Cardiac muscle cell (in vitro differentiated cells and primary cell): ENCODE data around the gene NTRK3. TPM values are rescaled to one million over a fixed set of nuclear protein-coding genes. Genes with fewer than 3 reads are reported as not detected.

ENCODE experiments used
- DNase-seq, 2 donors: peaks; one replicate each; pipeline versions ENCODE4 v3.0.0 to v3.0.0-alpha.2; 2010 to 2017; ENCODE audit warnings: low read depth in 1 of 2, low spot score in 1 of 2
- H3K27ac ChIP-seq: fragments of 200-600 bp; sonication (generic); 2 replicates; pipeline ENCODE4 v1.5.1; 2016
- H3K27me3 ChIP-seq: fragments of 200-600 bp; sonication (generic); 2 replicates; pipeline ENCODE4 v1.6.0; 2016; ENCODE audit warnings: control low read depth
- H3K36me3 ChIP-seq: fragments of 200-600 bp; sonication (generic); 2 replicates; pipeline ENCODE4 v1.5.1; 2016; ENCODE audit warnings: control low read depth
- H3K4me1 ChIP-seq: fragments of 200-600 bp; sonication (generic); 2 replicates; pipeline ENCODE4 v1.8.1; 2017; ENCODE audit warnings: low read depth, mild to moderate bottlenecking, mixed run types
- H3K4me3 ChIP-seq: fragments of 200-600 bp; sonication (generic); 2 replicates; pipeline ENCODE4 v1.5.1; 2016; ENCODE audit warnings: mild to moderate bottlenecking
- H3K9me3 ChIP-seq: fragments of 200-600 bp; sonication (generic); 2 replicates; pipeline ENCODE4 v1.5.1; 2017; ENCODE audit warnings: low read depth, mild to moderate bottlenecking, control low read depth
- polyA plus RNA-seq: library from polyadenylated mRNA; unstranded; fragments of >200 nt; fragmentation: Nextera tagmentation; extraction: Ambion mirVana; gene quantifications from 2 replicates; pipeline ENCODE4 v1.2.1, GENCODE V29; 2016
- total RNA-seq: library from RNA; depleted of rRNA; stranded (reverse); fragments of >200 nt; gene quantifications from 2 replicates; pipeline ENCODE4 v1.2.3, GENCODE V29; 2016
- TF ChIP-seq, protein P1 (sequence below): IDR thresholded peaks from 2 replicates; pipeline ENCODE4 v1.5.1; 2012; ENCODE audit warnings: low read depth, mild to moderate bottlenecking, low read length

NTRK3 gene
- total and polyA plus RNA-seq, 2 experiments from 2014 or later = 3.3 to 6.2 TPM

DNA sequence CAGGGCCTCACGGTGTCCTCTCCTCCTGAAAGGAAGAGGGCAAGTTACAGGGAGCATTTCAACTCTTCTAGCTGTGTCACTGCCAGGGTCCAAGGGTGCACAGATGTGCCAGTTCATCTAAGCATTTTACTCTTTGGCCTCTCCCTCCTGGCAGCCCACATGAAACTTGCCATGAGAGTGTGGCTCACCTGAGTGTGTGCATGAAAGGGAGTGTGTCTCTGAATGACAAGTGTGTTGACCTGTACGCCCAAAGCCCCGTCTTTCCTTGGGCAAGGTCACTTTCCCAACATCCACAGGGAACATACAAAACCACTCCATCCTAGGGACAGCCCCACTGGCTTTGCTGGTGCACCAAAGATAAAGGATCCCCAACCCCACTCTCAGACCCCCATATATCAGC lies 280.0 kb downstream of the NTRK3 start:
- H3K27me3 ChIP-seq = no peaks in the 10 kb centered on the region
- no peaks in the 10 kb centered on the region for H3K9me3 ChIP-seq
- no peak overlapping the region for H3K27ac ChIP-seq
- H3K4me3 ChIP-seq = no peak overlapping the region
- no peaks in the 10 kb centered on the region for H3K36me3 ChIP-seq
- no peak for DNase-seq
- H3K4me1 ChIP-seq = no peaks in the 10 kb centered on the region
- TF ChIP-seq, protein P1, sequence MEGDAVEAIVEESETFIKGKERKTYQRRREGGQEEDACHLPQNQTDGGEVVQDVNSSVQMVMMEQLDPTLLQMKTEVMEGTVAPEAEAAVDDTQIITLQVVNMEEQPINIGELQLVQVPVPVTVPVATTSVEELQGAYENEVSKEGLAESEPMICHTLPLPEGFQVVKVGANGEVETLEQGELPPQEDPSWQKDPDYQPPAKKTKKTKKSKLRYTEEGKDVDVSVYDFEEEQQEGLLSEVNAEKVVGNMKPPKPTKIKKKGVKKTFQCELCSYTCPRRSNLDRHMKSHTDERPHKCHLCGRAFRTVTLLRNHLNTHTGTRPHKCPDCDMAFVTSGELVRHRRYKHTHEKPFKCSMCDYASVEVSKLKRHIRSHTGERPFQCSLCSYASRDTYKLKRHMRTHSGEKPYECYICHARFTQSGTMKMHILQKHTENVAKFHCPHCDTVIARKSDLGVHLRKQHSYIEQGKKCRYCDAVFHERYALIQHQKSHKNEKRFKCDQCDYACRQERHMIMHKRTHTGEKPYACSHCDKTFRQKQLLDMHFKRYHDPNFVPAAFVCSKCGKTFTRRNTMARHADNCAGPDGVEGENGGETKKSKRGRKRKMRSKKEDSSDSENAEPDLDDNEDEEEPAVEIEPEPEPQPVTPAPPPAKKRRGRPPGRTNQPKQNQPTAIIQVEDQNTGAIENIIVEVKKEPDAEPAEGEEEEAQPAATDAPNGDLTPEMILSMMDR = no peak

DNA sequence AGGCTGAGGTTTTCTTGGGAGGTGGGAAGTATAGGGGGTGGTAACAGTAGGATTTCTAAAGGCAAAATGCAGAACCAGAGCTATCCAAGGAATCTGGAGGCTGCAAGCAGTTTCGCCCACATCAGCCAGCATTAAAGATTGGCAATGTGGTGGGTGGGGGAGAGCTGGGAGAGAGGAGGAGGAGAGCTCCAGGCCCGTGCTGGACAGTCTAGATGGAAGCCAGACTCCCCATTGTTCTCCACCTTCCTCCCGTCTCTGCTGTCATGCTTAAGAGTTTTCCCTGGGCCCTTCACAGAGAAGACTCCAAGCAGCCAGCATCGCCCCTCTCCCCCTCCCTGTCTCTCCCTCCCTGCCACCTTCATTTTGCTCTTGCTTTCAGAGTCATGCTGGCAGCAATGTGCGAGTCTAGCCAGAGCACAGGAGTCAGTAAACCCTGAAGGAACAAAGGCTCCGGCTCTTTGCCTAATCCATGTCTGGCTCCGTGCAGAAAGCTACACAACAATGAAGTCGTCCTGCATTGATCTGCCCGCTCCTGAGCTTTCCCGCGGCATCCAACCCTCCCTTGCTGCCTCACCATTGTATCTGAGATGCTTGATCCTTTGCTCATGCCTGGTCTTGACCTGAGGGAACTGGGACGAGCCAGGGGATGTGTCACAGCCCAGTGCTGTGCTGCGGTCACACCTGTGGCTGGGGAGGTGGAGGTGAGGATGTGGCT lies 282.9 kb downstream of the NTRK3 start:
- H3K36me3 ChIP-seq = no peaks in the 10 kb centered on the region
- DNase-seq = peak in 1 of 2 donors; percentile 59
- H3K27ac ChIP-seq = no peak overlapping the region
- TF ChIP-seq, protein P1 = no peak
- no peaks in the 10 kb centered on the region for H3K9me3 ChIP-seq
- H3K4me3 ChIP-seq = no peak overlapping the region
- no peaks in the 10 kb centered on the region for H3K4me1 ChIP-seq
- H3K27me3 ChIP-seq = no peaks in the 10 kb centered on the region

DNA sequence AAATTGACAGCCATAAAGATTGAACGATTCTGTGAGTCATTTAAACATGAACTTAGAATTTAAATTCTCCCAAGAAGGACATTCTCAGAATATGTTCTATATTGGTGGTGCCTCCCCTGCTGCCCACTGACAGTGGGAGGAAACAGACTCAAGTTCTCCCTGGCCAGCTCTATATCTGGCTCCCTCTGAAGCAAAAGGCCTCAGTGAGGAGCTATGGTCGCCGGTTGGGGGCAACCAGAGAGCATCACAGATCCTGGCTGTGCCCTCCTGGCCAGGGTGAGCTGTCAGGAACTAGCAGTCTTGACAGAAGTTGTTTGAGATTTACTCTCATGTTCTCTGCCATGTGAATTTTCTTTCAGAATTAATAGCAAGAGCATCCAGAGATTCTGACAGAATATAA lies 285.5 kb downstream of the NTRK3 start:
- Histone ChIP-seq H3K4me3 (no peak overlapping the region), H3K4me1 (no peaks in the 10 kb centered on the region), H3K27ac (no peak overlapping the region), H3K27me3 (no peaks in the 10 kb centered on the region), H3K36me3 (no peaks in the 10 kb centered on the region), H3K9me3 (no peaks in the 10 kb centered on the region)
- no peak for DNase-seq
- TF ChIP-seq, protein P1 = no peak

DNA sequence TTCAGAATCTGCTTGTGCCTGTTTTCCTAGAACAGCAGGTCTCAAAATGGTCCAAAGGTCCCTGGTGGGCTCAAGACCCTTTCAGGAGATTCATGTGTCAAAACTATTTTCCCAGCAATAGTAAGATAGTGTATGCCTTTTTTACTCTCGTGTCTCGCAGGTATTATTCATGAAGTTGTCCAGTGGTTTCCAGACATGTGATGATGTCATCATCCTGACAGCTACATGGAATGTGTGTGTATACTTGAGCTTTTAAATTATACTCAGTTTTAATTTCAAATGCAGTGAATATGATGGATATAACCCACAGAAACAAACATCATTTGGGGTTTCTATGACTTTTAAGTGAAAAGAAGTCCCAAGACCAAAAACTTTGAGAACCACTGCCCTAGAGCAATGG lies 288.6 kb downstream of the NTRK3 start:
- DNase-seq = no peak
- TF ChIP-seq, protein P1 = no peak
- H3K4me3 ChIP-seq = no peak overlapping the region
- H3K36me3 ChIP-seq = no peaks in the 10 kb centered on the region
- no peaks in the 10 kb centered on the region for H3K9me3 ChIP-seq
- no peaks in the 10 kb centered on the region for H3K4me1 ChIP-seq
- H3K27ac ChIP-seq = no peak overlapping the region
- H3K27me3 ChIP-seq = no peaks in the 10 kb centered on the region

DNA sequence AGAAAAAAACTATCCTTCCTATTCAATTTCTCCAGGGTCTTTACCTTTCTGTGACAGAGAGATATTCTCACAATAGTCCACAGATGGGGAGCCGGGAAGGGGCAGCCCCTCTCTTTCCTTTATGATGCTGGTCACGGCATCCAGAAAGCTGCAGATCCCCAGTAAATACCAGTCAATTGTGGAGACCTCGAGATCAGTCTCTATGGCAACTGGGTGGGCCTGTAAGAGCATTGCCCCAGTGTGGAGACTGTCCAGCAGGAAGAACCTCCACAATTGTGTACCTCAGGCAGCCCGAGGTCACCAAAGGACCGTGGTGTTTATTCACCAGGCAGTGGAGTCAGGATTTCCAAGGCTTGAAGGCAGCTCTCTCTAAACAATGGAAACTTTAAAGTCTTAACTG lies 291.2 kb downstream of the NTRK3 start:
- H3K36me3 ChIP-seq = no peaks in the 10 kb centered on the region
- DNase-seq = no peak
- no peaks in the 10 kb centered on the region for H3K27me3 ChIP-seq
- no peaks in the 10 kb centered on the region for H3K4me1 ChIP-seq
- no peak overlapping the region for H3K27ac ChIP-seq
- no peak overlapping the region for H3K4me3 ChIP-seq
- TF ChIP-seq, protein P1 = no peak
- no peaks in the 10 kb centered on the region for H3K9me3 ChIP-seq
